Activated T-helper 1 cell treated with anti-CD3 and anti-CD28 coated beads, Interleukin-2, amount 50 U/mL, for 16 hours (primary cell): ENCODE results near the gene PIGZ.
A peak's percentile ranks its signal among the peaks of the same experiment; 100 is the strongest.

Experiments used
- DNase-seq, 2 donors: peaks; one replicate each; pipeline ENCODE4 v3.0.0-alpha.2; 2020; ENCODE audit warnings: low read depth in 1 of 2, low spot score in 1 of 2

The PIGZ gene, protein sequence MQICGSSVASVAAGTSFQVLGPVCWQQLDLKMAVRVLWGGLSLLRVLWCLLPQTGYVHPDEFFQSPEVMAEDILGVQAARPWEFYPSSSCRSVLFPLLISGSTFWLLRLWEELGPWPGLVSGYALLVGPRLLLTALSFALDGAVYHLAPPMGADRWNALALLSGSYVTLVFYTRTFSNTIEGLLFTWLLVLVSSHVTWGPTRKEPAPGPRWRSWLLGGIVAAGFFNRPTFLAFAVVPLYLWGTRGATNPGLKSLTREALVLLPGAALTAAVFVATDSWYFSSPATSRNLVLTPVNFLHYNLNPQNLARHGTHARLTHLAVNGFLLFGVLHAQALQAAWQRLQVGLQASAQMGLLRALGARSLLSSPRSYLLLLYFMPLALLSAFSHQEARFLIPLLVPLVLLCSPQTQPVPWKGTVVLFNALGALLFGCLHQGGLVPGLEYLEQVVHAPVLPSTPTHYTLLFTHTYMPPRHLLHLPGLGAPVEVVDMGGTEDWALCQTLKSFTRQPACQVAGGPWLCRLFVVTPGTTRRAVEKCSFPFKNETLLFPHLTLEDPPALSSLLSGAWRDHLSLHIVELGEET

DNA sequence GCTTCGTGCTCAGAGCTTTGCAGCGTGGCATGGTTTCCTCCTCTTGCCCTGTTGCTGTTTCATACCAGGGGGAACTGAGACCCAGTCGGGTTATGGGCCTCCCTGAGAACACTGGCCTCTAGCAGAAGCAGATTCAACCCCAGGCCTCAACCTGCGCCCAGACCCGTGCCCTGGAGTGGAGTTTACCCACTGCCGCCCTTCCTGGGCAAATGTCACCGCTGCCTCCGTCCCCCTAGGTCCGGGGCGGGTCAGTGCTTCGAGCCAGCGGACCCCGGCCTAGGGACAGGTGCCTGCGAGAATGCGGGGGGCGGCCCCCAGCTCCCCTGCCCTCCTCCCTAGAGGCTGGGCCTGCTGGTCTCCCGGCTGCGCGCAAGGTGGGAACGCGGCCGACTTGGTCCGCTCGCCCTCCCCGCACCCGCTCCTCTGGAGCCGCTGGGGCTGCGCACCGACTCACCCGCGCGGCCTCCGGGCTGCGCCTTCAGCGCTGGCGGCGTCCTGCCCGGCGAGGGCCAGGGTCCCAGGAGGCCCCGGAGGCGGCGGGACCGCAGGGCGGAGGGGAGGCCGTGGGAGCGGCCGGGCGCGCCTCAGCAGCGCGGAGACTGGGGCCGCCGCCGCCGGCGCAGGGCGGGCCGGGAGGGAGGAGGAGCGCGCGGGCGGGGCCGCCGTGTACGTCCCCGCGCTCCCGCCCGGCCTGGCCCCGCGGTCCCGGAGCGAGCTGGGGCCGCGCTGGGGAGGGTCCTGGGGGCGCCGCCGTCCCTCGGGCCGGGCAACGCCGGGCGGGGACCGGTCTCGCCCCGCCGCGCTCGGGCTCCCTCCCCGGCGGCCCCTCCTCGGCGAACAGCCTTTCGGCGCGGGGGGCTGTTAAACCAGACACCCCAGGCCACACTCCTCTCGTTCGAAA, at the start of gene PIGZ:
Gene PIGZ (minus strand): TSS at position 601 of the 901 bp plus-strand sequence. CDS start 16,802 bp downstream, outside the sequence.
- DNase-seq: peak in 1 of 2 donors; percentile 16

DNA sequence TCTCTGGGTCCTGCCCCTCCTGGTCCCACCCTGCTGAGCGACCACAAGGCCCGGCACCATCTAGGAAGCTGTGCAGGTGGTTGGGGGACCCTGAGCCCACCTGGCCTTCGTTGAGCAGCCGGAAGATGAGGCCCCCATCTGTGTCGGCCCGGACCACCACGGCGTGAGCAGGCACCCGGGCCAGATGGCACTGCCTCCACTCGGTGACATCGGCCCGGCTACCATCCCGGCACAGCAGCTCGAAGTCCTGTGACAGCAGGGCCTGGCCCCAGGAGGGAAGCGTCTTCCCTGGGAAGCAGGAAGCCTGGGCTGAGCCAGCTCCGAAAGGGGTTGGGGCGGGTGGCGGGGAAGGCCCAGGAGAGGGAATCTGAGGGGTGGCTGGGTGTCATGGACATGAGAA, 48.4 kb upstream of the PIGZ start:
- no peak for DNase-seq

DNA sequence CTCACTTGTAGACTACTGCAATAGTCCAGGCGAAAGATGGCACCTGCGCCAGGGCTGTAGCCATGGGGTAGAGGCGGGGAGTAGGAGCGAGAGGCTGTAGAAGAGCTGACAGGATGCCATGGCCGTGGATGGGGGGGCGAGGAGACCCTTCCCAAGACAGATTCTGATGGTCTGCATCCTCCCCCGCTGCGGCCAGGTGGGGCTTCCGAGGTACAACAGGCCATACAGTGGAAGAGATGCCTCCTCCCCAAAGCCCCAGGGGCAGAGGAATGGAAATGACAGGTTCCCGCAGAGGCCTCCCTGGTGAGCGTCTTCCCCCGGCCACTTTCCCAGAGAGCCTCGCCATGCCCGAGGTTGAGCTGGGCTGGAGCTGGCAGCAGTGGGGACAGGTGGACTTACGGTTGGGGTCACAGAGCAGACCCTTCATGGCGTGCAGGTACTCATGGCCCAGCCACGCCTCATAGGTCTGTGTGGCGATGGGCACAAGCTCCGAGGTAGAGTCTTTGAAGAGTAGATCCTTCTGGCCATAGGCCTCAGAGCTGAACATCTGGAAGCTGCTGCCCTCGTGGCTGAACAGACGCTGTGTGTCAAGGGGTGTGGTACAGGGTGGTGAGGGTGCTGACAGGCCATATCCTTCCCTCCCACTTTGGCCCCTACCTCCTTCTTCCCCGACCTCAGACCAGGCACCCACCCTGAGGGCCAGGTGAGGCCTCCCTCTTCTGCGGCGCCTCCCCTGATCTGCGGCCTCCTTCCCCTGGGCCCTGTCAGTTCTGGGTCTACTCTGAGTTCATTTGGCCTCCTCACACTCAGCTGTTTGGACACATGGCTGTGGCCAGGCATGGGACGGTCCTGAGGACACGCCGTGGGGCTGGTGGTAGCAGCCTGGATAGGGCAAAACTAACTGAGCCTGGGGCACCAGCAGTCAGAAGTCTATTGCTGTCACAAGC, 47.4 kb upstream of the PIGZ start:
- DNase-seq: no peak

DNA sequence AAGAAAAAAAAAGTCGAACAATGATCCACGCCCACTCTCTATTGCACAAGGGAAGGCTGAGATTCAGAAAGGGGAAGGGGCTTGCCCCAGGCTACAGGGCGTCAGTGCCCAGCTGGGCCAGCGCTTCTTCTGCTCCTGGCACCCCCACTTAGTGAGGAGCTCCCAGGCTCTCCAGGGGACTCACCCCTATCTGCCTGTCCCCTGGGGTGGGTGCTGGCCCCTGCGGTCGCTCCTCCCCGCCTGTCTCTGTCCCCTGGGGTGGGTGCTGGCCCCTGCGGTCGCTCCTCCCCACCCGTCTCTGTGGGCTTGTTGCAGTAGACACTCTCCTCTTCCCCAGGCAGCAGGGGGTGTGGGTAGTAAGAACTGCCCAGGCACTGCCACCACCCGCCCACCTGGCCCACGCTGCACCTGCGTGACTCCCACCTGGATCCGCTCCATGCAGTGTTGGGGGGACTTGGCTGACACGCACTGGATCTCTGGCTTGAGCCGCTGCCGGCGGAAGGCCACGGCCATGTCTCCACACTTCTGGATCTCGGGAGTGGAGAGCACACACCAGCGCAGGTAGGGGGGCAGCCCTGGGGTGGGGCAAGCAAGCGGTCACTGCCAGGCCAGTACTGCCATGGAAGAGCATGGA, 46.4 kb upstream of the PIGZ start:
- no peak for DNase-seq

DNA sequence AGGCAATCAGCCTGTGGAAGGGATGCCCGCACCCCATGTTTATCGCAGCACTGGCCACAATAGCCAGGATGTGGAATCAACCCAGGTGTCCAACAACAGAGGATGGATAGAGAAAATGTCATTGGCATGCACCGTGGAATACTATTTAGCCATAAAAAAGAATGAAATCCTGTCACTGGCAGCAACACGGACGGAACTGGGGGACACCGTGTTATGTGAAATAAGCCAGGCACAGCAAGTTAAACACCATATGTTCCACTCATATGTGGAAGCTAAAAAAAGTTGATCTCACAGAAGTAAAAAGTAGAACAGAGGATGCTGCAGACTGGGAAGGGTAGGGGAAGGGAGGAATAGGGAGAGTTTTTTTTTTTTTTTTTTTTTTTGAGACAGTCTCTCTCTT, 45.4 kb upstream of the PIGZ start:
- DNase-seq: no peak

DNA sequence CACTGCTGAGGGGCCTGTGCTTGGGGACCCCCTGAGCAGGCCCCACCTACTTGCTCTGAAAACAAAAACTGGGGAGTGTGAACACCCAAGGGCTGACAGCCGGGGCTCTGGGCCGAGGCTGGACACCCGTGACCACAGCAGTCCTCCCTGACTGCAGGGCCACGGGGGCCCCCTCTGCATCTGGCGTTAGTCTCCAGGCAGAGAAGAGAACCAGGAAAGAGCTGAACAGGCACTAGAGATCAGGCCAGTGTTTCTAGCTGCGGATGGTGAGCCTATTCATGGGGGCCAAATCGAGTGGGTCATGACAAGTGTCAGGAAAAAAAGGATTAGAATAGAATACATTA, 43.9 kb upstream of the PIGZ start:
- DNase-seq: no peak

DNA sequence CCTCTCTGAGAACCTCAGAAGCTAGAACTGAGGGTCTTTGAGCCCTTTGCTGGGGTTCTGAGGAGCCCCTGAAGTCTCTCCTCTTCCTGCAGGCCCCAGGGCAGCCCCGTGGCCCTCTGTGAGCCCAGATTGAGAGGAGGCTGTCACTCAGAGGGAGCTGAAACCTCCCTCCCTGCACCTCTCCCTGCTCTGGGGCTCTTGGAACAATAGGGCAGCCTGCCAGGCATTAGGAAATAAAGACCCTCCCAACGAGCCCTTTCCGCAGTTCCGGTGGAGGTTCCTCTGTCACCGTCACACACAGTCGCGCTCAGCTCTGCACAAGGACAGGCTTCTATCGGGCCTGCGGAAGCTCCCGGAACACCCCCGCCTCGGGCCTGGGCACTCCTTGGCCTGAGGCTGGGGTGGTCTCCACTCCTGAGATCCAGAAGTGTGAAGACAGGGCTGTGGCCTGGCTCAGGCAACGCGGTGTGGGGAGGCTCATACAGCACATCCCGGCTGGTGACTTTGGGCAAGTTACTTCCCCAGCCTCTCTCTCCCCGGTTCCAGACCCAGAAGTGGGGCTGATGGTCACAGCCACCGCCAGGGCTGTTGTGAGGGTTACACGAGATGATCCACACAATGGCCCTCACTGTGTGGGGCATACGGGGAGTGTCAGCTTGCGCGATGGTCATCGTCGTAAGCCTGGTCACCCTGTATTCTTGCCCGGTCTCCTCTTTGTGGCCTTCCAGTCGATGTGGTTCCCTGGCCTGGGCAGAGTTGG, 43.3 kb upstream of the PIGZ start:
- no peak for DNase-seq

DNA sequence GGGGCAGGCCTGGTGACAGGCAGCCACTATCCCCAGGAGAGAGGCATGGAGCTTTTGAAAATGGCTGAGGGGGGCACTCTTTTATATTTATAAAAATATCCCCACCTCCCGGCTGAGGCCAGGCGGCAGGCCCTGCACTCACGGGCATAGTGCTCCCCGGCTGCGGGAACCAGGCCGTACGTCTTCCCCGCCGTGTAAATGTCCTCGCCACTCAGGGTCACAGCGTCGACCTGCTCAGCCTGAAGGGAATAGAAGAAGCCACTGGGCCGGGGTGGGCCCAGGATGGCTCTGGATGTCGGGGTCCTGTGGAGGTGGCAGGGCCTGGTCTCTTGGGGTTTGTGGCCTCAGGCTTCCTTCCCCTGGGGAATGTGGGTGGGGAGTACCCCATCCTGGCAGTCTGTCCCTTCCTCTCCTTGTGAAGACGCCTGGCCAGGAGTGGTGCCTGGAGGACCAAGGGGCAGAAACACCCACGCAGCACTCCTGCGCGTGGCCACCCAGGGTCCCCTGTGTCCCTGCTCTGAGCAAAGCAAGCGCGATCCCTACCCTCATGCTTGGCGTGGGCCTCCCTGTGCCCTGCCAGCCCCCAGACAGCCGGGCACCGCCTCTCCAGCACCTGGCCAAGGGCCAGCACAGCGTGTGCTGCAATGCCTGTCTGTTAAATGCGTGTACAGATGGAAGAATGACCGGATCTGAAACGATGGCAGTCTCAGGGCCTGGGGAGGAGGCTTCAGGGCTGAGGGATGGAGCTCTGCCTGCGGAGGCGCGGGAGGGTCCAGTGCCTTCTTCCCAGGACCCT, 42.1 kb upstream of the PIGZ start:
- no peak for DNase-seq

DNA sequence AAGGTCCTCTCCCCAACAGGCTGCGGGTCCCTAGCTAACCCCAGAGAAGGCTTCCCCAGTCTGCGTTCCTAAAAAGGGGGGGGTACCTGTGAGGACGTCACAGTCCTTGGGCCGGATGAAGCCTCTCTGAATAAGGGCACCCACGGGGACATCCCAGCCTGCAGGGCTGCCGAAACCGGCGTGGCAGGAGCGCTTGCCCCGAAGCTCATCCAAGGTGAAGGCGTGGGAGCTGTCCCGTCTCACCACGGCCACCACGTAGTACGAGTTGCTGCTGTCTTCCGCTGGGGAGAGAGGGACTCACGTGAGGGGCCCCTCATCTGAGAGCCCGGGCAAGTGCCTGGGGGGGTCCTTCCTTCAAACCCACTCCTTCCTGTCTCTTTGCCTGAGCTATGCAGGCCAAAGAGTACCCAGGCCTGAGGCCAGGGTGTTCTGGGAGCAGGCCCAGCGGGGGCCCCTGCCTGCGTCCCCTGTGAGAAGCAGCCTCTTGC, 40.9 kb upstream of the PIGZ start:
- no peak for DNase-seq

DNA sequence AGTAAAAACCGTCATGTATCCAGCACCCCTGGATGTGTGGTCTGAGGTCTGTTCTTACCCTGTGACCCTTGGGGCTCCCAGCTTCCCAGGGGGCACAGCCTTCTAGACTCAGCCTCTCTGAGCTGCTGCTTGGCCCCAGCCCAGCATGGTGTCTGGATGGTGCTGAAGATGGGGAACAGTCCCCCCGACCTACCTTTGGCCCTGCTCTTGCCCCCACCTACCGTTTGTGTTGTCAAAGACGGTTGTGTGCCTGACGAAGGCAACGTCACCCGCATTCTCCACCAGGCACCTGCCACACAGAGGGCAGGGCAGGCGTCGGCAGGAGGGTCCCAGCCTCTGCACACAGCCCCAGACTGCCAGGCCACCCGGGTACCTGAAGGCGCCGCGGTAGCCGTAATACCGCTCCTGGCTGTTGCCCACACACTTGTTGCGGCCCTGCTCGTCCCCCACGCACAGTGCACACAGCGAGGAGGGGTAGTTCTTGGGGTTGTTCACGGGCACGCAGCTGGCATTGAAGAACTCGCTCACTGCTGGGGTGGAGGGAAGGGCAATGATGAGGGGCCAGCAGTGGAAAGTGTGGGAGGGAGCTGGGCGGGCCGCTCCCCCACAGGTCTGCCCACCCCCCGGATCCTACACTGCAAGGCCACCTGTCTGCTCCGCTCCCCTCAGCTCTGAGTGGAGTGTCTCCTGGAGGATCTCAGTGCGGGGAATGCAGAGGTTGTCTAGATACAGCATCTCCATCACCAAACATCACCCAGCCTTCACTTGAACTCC, 40.0 kb upstream of the PIGZ start:
- DNase-seq: no peak

DNA sequence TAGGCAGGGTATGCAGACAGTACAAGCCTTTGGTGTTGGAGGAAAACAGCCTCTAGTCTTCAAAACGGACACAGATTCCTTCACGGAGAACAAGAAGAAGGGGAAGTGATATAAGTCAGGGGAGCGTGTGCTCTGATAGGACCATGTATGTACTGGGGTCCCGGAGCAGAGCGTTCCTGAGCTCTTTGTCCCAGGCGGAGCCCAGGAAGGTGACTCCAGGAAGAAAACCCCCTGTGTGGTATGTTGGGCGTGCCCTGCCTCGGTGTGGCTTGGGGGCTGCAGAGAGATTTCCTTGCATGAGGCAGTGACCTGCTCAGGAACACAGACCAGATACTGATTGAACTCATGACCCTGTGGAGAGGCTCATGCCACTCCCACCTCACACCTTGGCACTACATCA, 39.3 kb upstream of the PIGZ start:
- no peak for DNase-seq

DNA sequence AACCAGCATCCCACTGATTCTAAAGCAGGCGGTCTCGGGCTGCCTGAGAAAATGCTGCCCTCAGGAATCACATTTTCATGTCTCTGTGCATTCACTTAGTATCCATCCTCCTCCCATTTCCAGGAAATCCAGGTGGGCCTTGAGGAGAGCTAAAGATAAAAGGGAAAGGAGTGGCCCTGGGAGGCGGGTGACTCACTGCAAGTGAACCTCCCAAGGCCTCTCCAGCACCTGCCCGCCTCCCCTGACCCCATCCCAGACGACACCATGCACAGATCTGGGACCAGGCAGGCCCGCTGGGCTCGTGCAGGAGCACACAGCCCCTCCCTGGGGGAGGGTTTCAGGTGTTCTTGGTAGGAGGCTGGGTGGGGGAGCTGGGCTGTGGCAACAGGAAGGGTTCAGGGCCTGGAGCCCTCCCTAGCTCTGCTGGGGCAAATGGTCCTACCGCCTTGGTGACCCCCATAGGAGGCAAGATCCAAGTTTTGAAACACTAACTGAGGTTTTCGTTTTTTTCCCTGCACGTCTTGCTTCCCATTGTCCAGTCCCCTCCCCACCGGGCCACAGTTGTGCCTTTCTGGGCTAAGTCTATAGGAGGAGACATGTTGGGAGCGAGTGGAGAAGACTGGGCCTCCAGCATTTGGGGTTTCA, 38.8 kb upstream of the PIGZ start:
- no peak for DNase-seq

DNA sequence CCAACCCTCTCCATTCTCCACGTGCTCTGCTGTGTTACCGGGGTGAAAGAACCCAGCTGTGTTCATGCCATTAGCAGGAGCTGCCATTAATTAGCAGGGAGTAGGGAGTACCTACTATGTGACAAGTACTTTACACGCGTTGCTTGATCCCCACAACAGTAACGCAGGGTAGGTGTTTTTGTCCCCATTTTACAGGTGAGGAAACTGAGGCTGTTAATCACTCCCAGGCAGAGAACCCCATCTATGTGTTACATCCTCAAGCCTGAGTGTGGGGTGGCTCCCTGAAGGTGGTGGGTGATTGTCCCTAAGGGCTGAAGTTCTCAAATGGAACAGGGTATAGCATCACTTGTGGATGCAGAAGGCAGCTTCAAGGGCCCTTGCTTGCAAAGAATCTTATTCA, 38.2 kb upstream of the PIGZ start:
- no peak for DNase-seq

DNA sequence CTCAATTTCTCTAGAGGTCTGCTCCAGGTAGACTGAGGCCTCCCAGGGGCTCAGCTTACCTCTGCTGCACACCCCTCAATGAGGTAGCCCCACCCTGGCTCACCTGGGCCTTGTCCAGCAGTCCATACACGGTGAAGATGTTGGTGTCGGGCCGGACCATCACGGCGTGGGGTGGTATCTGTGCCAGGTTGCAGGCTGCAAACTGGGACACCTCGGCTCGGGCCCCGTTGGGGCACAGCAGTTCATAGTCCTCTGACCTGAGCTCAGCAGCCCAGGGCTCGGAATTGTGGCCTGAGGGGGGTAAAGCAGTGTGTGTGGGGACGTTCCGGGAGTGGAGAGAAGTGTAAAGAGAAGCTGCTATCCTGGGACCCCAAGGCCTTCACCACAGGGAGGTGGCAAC, 37.8 kb upstream of the PIGZ start:
- no peak for DNase-seq

DNA sequence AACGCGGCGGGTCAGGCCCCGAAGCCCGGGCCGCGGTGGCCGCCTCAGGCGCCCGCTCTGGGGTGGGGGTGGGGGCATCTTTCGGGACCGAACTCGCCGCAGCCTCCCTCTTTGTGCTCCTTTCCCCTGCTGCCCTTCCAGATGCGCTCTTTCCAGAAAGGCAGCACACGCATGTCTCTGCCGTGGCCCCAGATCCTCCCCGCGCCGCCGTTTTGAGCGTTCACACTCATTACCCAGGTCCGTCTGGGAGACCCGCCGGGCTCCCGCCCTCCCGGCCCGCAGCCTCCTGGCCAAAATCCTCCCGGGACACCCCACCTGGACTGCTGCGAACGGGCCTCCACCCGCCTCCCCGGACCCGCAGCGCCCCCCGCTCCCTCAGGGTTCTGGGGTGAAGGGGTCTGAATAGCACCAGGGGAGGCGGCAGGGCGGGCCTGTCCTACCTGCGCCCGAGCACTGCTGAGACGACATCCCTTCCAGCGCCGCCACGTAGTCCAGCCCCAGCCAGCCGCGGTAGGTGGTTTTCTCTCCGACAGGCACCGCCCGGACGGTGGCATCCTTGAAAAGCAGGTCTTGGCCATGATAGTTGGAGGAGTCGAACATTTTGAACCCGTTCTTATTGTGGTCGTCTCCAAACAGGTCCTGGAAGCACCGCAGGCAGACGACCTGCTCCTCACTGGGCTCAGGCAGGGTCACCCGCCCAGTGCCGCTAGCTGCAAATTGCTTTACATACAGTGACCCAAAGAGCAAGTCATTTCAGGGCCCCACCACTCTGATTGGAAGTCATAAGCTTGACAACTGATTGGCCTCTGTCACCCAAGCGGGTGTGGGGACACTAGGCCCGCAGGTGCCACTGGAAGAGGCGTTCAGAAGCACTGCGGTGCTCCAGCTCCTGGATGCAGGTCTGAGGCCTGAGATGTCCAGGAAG, 35.1 kb upstream of the PIGZ start:
- DNase-seq: no peak

DNA sequence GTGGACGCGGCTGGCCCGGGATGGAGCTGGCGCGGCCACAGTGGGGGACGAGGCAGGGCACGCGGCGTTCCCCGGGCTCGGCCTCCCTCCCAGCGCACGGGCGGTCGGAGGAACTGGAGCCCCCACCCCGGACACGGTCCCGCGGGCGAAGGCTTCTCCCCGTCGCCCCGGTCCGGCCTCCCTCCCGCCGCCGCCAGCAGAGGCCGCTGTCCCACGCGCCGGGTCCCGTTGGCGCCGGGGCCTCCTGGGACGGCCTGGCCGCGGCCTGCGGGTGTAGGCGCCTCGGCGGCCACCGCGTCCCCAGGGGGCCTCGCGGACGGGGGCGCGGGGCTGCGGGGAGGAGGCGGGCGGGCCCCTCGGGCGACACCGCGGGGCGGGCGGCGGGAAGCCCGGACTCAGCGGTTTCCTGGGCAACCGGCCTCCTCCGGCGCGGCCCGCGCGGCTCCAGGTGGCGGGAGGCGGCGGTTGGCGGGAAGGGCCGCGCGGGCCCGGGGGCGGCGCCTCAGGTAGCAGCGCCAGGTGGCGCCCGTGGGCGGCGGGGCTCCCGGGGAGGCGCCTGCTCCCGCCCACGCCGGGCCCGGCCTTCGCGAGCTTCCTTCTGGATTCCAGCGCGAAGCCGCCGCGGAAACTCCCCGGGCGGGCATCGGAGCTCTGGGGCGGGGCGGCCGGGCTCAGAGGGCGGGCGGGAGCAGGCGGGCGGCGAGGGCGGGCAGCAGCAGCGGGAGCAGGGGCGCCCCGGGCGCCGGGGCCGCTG, 34.2 kb upstream of the PIGZ start:
- peak; percentile 50 to 75 for DNase-seq
